GM19023 (cell line): ENCODE data around the gene MYL11.

Experiments
- ATAC-seq: cut with Tn5 transposase; IDR thresholded peaks from one replicate; pipeline ENCODE4 v1.9.1; 2021; ENCODE audit warnings: mild to moderate bottlenecking, moderate library complexity; ENCODE audit not compliant: unreplicated experiment

The MYL11 gene

GRCh38 chr16:30369938-30370455 is 4.6 kb upstream of the MYL11 start:
- ATAC-seq = peak; percentile 9

DNA sequence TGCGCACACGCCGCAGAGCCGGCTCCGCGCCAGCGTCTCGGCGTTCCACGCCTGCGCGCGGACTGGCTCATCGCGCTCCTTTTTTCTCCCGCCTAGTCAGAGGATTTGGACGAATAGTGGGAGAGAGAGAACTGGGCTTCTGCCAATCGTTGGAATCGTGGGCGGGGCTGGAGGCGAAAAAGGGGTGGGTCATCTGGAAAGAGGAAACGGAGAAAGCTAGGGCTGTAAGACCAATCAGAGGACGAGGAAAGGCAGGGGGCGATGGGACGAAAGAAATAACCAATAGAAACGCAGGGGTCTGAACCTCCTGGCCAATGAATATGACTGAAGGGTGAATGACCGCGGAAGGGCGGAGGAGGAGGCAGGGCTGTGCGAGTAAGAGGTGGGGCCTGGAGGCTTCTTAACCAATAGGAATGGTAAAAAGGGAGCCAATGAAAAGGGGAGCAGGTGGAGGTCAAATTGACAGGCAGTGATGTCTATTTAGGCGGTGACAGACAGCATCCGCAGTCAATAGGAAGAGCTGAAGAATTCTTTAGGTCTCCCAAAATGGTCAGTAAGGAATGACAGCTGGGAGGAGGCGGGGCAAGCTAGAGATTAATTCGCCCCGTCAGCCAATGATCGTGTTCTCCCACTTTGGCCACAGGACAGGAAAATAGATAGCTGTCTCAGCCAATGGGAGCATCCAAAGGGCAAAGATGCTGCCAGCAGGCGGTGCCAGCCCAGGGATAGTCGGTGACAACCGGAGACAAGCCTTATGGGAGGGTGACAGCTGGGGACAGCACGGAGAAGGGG is 4.0 kb upstream of the MYL11 start, which contains the start of gene TBC1D10B:
Gene TBC1D10B (minus strand): TSS at position 39 of the 792 bp plus-strand sequence. CDS start 311 bp downstream, outside the sequence.
- ATAC-seq = peak; percentile 84

DNA sequence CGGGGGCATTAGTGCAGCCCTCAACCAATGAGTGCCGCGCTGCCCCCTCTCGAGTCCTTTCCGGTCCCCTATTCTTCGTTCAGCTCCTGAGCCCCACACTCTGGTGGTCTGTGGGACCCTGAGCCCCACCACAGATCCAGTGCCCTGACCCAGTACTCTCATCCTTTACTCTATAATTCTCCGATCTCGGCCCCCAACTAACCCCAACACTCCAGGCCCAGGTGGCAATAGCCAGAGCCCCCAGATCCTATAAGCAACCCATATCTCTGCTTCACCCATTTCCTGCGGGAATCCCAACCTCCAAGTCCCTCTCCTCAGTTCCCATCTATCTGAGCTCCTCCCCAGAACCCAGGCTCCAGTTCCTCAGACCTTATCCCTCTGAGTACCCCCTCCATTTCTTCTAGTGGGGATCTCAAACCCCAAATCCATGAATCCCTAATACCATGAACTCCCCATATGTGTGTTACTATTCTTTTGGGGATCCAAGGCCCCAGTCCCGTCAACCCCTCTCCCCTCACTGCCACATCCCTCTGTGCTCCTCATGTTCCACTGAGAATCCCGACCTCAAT is 3.3 kb upstream of the MYL11 start:
- no peak for ATAC-seq

DNA sequence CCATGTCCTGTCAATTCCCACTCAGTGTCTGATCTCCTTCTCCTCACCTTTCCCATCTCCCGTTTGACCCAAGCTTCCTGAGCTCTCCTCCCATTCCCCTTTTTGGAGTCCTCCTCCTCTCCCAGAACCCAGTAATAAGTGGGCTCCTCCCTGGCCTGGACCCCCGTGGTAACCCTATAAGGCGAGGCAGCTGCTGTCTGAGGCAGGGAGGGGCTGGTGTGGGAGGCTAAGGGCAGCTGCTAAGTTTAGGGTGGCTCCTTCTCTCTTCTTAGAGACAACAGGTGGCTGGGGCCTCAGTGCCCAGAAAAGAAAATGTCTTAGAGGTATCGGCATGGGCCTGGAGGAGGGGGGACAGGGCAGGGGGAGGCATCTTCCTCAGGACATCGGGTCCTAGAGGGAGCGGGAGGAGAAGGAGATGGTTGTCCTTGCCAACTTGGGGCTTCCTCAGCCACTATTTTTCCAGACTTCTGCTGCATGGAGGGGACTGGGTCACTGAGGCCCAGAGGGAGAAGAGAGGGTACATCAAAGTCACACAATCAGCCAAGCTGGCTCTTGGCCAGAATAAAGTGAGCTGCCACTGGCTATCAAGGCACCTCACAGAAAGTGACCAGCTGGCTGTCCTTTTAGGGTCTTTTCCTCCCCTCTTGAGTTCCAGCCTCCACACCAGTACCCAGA is 2.4 kb upstream of the MYL11 start:
- ATAC-seq = no peak

- no peak for ATAC-seq
Observed at GRCh38 chr16:30372725-30373124, 1.9 kb upstream of the MYL11 start.

GRCh38 chr16:30375864-30376263 is 1.3 kb downstream of the MYL11 start:
- ATAC-seq = no peak

- no peak for ATAC-seq
Observed at GRCh38 chr16:30376461-30376902, 1.9 kb downstream of the MYL11 start.

GRCh38 chr16:30377050-30377811 is 2.6 kb downstream of the MYL11 start:
- no peak for ATAC-seq

GRCh38 chr16:30377812-30378235 is 3.2 kb downstream of the MYL11 start:
- peak; percentile 43 for ATAC-seq

GRCh38 chr16:30378236-30379157 is 3.9 kb downstream of the MYL11 start:
- peak; percentile 82 for ATAC-seq

DNA sequence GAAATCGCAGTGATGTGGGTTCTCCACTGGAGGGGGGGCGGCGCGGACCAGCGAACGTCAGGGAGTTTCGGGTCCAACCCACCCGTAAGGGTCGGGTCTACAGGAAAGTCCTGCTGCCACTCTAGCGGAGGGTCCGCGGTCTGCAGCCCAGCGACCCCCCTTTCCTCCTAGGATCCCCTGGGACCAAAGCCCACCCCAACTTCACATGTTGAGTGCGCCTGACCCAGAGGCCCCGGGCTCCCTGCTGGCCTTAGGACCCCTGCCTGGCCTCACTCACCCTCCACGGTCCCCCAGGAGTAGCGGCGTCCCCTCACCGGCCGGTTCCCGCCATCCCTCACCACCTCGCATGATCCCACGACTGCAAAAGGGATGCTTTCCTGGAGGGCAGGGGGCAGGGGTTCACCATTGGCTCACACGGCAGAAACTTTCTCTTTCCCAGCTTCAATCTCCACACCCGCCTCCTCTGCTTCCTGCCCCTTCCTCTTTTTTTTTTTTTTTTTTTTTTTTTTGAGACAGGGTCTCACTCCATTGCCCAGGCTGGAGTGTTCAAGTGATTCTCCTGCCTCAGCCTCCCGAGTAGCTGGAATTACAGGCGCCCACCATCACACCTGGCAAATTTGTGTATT is 4.7 kb downstream of the MYL11 start:
- ATAC-seq = no peak

GRCh38 chr16:30380072-30380802 is 5.6 kb downstream of the MYL11 start:
- no peak for ATAC-seq

DNA sequence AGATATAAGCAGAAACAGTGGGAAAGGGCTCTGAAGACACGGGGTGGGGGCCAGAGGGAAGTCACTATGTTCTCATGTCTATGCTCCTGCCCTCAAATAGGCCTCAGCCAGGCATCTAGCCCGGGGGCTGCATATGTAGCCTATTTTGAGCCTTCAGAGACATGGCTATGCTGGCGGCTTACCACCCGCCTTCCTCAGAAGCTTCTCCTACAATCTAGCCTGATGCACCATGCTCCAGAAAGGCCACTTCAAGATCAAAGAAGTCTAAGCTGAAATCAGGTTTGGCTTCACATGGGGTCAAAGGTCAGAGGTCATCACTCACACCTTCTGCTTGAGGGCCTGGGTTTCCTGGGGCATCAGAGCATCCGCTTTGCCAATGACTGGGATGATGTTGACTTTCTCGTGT is 6.2 kb downstream of the MYL11 start:
- no peak for ATAC-seq

GRCh38 chr16:30381291-30382041 is 6.9 kb downstream of the MYL11 start:
- ATAC-seq = no peak

GRCh38 chr16:30382111-30382881 is 7.7 kb downstream of the MYL11 start, which contains the start of gene SEPTIN1:
Gene SEPTIN1, minus strand, starts transcription at chr16:30382561. Its CDS starts 19 bp downstream, at chr16:30382542.
- no peak for ATAC-seq

DNA sequence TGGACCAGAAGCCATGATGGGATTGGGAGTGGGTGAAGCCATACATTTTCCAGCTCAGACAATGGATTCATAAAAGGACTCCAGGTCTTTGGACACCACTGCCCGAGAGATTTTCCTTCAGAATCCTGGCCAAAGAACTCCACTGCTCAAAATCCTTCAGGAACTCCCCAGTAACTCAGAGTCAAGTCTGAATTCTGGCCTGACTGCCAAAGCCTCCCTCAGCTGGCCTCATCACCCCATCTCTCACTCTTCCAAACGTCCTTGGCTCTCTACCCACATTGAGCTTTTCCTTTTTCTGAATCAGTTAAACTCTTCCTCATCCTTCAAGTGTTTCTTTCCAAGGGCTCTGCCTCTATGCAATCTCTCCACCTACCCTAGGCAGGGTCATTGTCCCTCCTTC is 8.9 kb downstream of the MYL11 start:
- ATAC-seq = no peak

- ATAC-seq = no peak
Observed at GRCh38 chr16:30394592-30395154, 20.1 kb downstream of the MYL11 start.
